Hepatocyte (in vitro differentiated cells): Measurements from ENCODE around the gene CELSR3. TPM values are rescaled to one million over a fixed set of nuclear protein-coding genes. Genes with fewer than 3 reads are reported as not detected.

Source experiments
- DNase-seq: peaks from one replicate; pipeline ENCODE4 v3.0.0-alpha.2; 2016; ENCODE audit warnings: low spot score
- H2AFZ ChIP-seq: fragments of 200-600 bp; sonication (generic); 2 replicates; pipeline ENCODE4 v1.6.0; 2016; ENCODE audit warnings: antibody characterized with exemption, mild to moderate bottlenecking
- H3K27ac ChIP-seq: fragments of 200-600 bp; sonication (generic); 2 replicates; pipeline ENCODE4 v1.5.1; 2016; ENCODE audit warnings: mild to moderate bottlenecking
- H3K27me3 ChIP-seq: fragments of 200-600 bp; sonication (generic); 2 replicates; pipeline ENCODE4 v1.6.1; 2016
- H3K36me3 ChIP-seq: fragments of 200-600 bp; sonication (generic); replicated peaks from 2 replicates; pipeline ENCODE4 v1.5.1; 2016; ENCODE audit warnings: low read depth; ENCODE audit not compliant: insufficient read depth
- H3K4me1 ChIP-seq: fragments of 200-600 bp; sonication (generic); 2 replicates; pipeline ENCODE4 v1.5.1; 2016; ENCODE audit warnings: mild to moderate bottlenecking, moderate library complexity; ENCODE audit not compliant: insufficient read depth
- H3K4me2 ChIP-seq: fragments of 200-600 bp; sonication (generic); 2 replicates; pipeline ENCODE4 v1.6.0; 2016
- H3K4me3 ChIP-seq: fragments of 200-600 bp; sonication (generic); 2 replicates; pipeline ENCODE4 v1.5.1; 2016; ENCODE audit warnings: mild to moderate bottlenecking
- H3K79me2 ChIP-seq: fragments of 200-600 bp; sonication (generic); 2 replicates; pipeline ENCODE4 v1.6.0; 2017; ENCODE audit warnings: mild to moderate bottlenecking
- H3K9me2 ChIP-seq: fragments of 200-600 bp; sonication (generic); replicated peaks from 2 replicates; pipeline ENCODE4 v1.6.0; 2017; ENCODE audit warnings: mild to moderate bottlenecking; ENCODE audit not compliant: insufficient read depth
- H3K9me3 ChIP-seq: fragments of 200-600 bp; sonication (generic); 2 replicates; pipeline ENCODE4 v1.5.1; 2016; ENCODE audit warnings: low read depth, mild to moderate bottlenecking
- H4K20me1 ChIP-seq: fragments of 200-600 bp; sonication (generic); 2 replicates; pipeline ENCODE4 v1.6.0; 2016; ENCODE audit warnings: mild to moderate bottlenecking; ENCODE audit not compliant: insufficient read depth, poor library complexity, severe bottlenecking
- EZH2 ChIP-seq: fragments of 200-600 bp; sonication (generic); IDR thresholded peaks from 2 replicates; pipeline ENCODE4 v1.6.1; 2016; ENCODE audit warnings: antibody characterized with exemption, mild to moderate bottlenecking, borderline replicate concordance
- EZH2phosphoT487 ChIP-seq: fragments of 200-600 bp; sonication (generic); IDR thresholded peaks from one replicate; pipeline ENCODE4 v1.6.1; 2018; ENCODE audit warnings: antibody characterized with exemption, mild to moderate bottlenecking, low read depth, moderate library complexity; ENCODE audit not compliant: unreplicated experiment, severe bottlenecking
- WGBS: methylation state at CpG from one replicate; pipeline ENCODE4 v1.1.6; 2016; ENCODE audit warnings: low lambda C conversion rate; ENCODE audit errors: missing lambda C conversion rate; 5-methylcytosine and 5-hydroxymethylcytosine counted together
- polyA plus RNA-seq: library from polyadenylated mRNA; unstranded; fragments of >200 nt; fragmentation: Nextera tagmentation; extraction: Ambion mirVana; gene quantifications from 2 replicates; pipeline ENCODE4 v1.2.1, GENCODE V29; 2016
- total RNA-seq: library from RNA; depleted of rRNA; stranded (reverse); fragments of >200 nt; gene quantifications from 2 replicates; pipeline ENCODE4 v1.2.3, GENCODE V29; 2014
- TF ChIP-seq, protein P1 (sequence below): fragments of 200-600 bp; sonication (generic); IDR thresholded peaks from 2 replicates; pipeline ENCODE4 v1.5.1; 2016; ENCODE audit warnings: antibody characterized with exemption, mild to moderate bottlenecking; ENCODE audit not compliant: poor library complexity

Gene CELSR3
- total and polyA plus RNA-seq, 2 experiments from 2014 or later, result 1.8 to 1.9 TPM

DNA sequence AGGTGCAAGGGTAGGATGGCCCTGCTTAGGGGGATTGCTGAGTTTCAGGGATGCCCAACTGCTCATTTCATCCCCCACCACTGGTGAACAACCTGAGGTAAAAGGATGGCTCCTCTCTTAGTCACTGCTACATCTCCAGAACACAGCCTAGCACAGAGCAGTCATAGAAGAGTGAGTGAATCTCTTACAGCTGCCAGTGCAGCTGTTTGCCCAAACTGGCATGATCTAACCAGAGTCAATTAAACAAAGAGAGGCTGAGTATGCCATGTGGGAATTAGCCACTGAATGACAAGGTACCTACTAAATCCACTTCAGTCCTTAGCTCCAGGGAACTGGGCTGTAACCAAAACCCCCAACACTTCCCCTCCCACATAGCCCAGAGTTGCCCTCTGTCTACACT, 29.9 kb upstream of the CELSR3 start:
- H3K4me2 ChIP-seq, result no peak overlapping the region
- H3K36me3 ChIP-seq, result no peaks in the 10 kb centered on the region
- H4K20me1 ChIP-seq, result peaks cover 92% of the 10 kb centered on the region
- DNase-seq, result no peak
- H2AFZ ChIP-seq, result no peak overlapping the region
- TF ChIP-seq, protein P1, sequence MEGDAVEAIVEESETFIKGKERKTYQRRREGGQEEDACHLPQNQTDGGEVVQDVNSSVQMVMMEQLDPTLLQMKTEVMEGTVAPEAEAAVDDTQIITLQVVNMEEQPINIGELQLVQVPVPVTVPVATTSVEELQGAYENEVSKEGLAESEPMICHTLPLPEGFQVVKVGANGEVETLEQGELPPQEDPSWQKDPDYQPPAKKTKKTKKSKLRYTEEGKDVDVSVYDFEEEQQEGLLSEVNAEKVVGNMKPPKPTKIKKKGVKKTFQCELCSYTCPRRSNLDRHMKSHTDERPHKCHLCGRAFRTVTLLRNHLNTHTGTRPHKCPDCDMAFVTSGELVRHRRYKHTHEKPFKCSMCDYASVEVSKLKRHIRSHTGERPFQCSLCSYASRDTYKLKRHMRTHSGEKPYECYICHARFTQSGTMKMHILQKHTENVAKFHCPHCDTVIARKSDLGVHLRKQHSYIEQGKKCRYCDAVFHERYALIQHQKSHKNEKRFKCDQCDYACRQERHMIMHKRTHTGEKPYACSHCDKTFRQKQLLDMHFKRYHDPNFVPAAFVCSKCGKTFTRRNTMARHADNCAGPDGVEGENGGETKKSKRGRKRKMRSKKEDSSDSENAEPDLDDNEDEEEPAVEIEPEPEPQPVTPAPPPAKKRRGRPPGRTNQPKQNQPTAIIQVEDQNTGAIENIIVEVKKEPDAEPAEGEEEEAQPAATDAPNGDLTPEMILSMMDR, result no peak
- no peak for TF ChIP-seq EZH2
- TF ChIP-seq EZH2phosphoT487, result no peak
- no peak overlapping the region for H3K4me3 ChIP-seq
- no peaks in the 10 kb centered on the region for H3K9me2 ChIP-seq
- peaks cover 71% of the 10 kb centered on the region for H3K79me2 ChIP-seq
- no peaks in the 10 kb centered on the region for H3K9me3 ChIP-seq
- H3K27ac ChIP-seq, result no peak overlapping the region
- no peaks in the 10 kb centered on the region for H3K27me3 ChIP-seq
- H3K4me1 ChIP-seq, result peaks cover 30% of the 10 kb centered on the region

DNA sequence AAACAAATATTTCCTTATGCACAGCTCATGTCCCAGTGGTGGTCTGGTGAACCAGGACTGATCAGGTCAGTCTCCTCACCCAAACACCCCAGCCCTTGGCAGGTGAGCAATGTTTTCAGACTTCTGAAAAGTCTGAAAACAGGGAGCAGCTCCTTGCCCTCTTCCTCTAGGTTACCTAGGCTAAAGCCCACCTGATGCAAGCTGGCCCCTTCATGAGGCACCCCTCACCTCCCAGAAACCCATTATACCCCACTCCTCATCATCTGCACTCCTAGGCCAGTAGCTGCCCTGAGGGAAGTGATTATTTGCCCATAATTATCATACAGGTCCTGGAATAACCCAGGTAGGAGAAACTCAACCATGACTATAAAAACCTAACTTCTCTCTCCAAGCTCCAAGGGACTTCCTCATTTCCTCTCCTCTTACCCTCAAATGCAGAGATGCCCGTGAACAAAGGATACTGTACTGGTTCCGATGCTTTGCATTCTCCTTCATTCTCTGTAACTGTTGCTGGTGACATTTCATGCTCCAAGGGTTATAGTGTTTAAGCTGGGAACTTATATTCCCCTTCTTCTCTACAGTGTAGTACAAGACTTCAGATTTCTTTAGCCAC, 28.3 kb upstream of the CELSR3 start:
- H3K27me3 ChIP-seq, result no peaks in the 10 kb centered on the region
- DNase-seq, result no peak
- peaks cover 55% of the 10 kb centered on the region for H3K79me2 ChIP-seq
- no peak overlapping the region for H3K4me2 ChIP-seq
- H3K36me3 ChIP-seq, result no peaks in the 10 kb centered on the region
- peaks cover 29% of the 10 kb centered on the region for H3K4me1 ChIP-seq
- no peak overlapping the region for H3K4me3 ChIP-seq
- no peak overlapping the region for H3K27ac ChIP-seq
- H3K9me2 ChIP-seq, result no peaks in the 10 kb centered on the region
- peaks cover 81% of the 10 kb centered on the region for H4K20me1 ChIP-seq
- 90% methylated on average over 2 of the region's 2 CpGs for WGBS
- H2AFZ ChIP-seq, result no peak overlapping the region
- TF ChIP-seq, protein P1, result no peak
- TF ChIP-seq EZH2, result no peak
- TF ChIP-seq EZH2phosphoT487, result no peak
- no peaks in the 10 kb centered on the region for H3K9me3 ChIP-seq

- Histone ChIP-seq H3K79me2 (peaks cover 53% of the 10 kb centered on the region), H3K36me3 (no peaks in the 10 kb centered on the region), H3K4me1 (peaks cover 21% of the 10 kb centered on the region), H3K4me3 (no peak overlapping the region), H2AFZ (no peak overlapping the region), H3K9me2 (no peaks in the 10 kb centered on the region), H3K27me3 (no peaks in the 10 kb centered on the region), H3K27ac (no peak overlapping the region), H3K9me3 (no peaks in the 10 kb centered on the region), H4K20me1 (peaks cover 68% of the 10 kb centered on the region), H3K4me2 (no peak overlapping the region)
- TF ChIP-seq, protein P1, result no peak
- TF ChIP-seq EZH2phosphoT487, result no peak
- TF ChIP-seq EZH2, result no peak
- WGBS, result 88% methylated on average over 5 of the region's 5 CpGs
- no peak for DNase-seq
These were observed 26.7 kb upstream of the CELSR3 start for GRCh38 chr3:48689384-48689783.

DNA sequence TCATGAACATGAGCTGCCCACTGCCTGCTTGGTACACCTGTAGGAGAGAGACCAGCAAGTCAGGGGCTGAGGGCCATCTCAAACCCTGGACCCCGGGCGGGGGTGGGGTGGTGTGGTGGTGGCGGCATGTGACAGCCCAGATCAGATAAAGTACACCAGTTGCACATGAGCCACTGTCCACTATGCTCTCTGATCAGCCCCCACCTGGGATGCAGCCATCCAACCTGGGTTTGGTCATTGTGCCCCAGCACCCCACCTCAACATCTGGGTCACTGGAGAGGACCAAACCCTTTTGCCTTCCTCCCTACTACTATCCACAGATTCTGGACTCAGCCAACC, 26.0 kb upstream of the CELSR3 start:
- no peak overlapping the region for H3K27ac ChIP-seq
- WGBS, result 76% methylated on average over 3 of the region's 3 CpGs
- H3K79me2 ChIP-seq, result peaks cover 51% of the 10 kb centered on the region
- H3K36me3 ChIP-seq, result no peaks in the 10 kb centered on the region
- H3K9me2 ChIP-seq, result no peaks in the 10 kb centered on the region
- no peak overlapping the region for H3K4me2 ChIP-seq
- H3K9me3 ChIP-seq, result no peaks in the 10 kb centered on the region
- no peak for DNase-seq
- no peak overlapping the region for H3K4me3 ChIP-seq
- no peaks in the 10 kb centered on the region for H3K27me3 ChIP-seq
- no peak overlapping the region for H2AFZ ChIP-seq
- peaks cover 64% of the 10 kb centered on the region for H4K20me1 ChIP-seq
- H3K4me1 ChIP-seq, result peaks cover 21% of the 10 kb centered on the region
- no peak for TF ChIP-seq EZH2
- TF ChIP-seq, protein P1, result no peak
- no peak for TF ChIP-seq EZH2phosphoT487
